ENCODE measurements around the gene HMX1. TPM values are rescaled to one million over a fixed set of nuclear protein-coding genes. Genes with fewer than 3 reads are reported as not detected.

Gene HMX1
- total and polyA plus RNA-seq, 2 experiments from 2014 or later: not detected

- WGBS, 2 experiments (ENCODE audit: low coverage in 1 of 2, low lambda C conversion rate in 2 of 2, missing lambda C conversion rate in 2 of 2): 12 to 14% methylated on average over 11 of the region's 11 CpGs
- no peak for TF ChIP-seq EZH2 (IDR thresholded peaks at IDR 0.05; ENCODE audit: insufficient read depth, poor library complexity, severe bottlenecking)
- Histone ChIP-seq H3F3A (ENCODE audit: insufficient read depth) (no peaks in the 10 kb centered on the region), H3K4me2 (ENCODE audit: unreplicated experiment) (no peak overlapping the region), H3K27ac (no peak overlapping the region), H3K4me1 (ENCODE audit: insufficient read depth) (no peaks in the 10 kb centered on the region), H3K9ac (no peak overlapping the region), H3K9me3 (ENCODE audit: low read depth) (no peaks in the 10 kb centered on the region), H2AFZ (no peak overlapping the region), H3K27me3 (replicated peaks; ENCODE audit: insufficient read depth) (peaks cover 18% of the 10 kb centered on the region), H3K9me2 (ENCODE audit: insufficient read depth) (no peaks in the 10 kb centered on the region), H3K36me3 (ENCODE audit: low read depth) (no peaks in the 10 kb centered on the region), H3K4me3 (no peak overlapping the region), H4K20me1 (ENCODE audit: insufficient read depth) (no peaks in the 10 kb centered on the region), H3K79me2 (ENCODE audit: insufficient read depth) (no peaks in the 10 kb centered on the region)
- DNase-seq: no peak
- in situ Hi-C loops (cut with MboI): no loop called here
Observed at GRCh38 chr4:8834681-8835220, 36.9 kb downstream of the HMX1 start.

- 17 to 23% methylated on average over 18 of the region's 18 CpGs for WGBS, 2 experiments (ENCODE audit: low coverage in 1 of 2, low lambda C conversion rate in 2 of 2, missing lambda C conversion rate in 2 of 2)
- Histone ChIP-seq H3K9me2 (ENCODE audit: insufficient read depth) (no peaks in the 10 kb centered on the region), H3K4me3 (no peak overlapping the region), H3K9me3 (ENCODE audit: low read depth) (no peaks in the 10 kb centered on the region), H3K36me3 (ENCODE audit: low read depth) (no peaks in the 10 kb centered on the region), H4K20me1 (ENCODE audit: insufficient read depth) (no peaks in the 10 kb centered on the region), H3K9ac (no peak overlapping the region), H3K79me2 (ENCODE audit: insufficient read depth) (no peaks in the 10 kb centered on the region), H3F3A (ENCODE audit: insufficient read depth) (no peaks in the 10 kb centered on the region), H3K27me3 (replicated peaks; ENCODE audit: insufficient read depth) (peaks cover 14% of the 10 kb centered on the region), H3K4me1 (ENCODE audit: insufficient read depth) (no peaks in the 10 kb centered on the region), H2AFZ (no peak overlapping the region), H3K4me2 (ENCODE audit: unreplicated experiment) (no peak overlapping the region), H3K27ac (no peak overlapping the region)
- in situ Hi-C loops (cut with MboI): no loop called here
- DNase-seq: peak; percentile 56
- TF ChIP-seq EZH2phosphoT487 (IDR thresholded peaks at IDR 0.05; ENCODE audit: insufficient read depth, low read depth) (no peak), EZH2 (IDR thresholded peaks at IDR 0.05; ENCODE audit: insufficient read depth, poor library complexity, severe bottlenecking) (no peak)
Observed at GRCh38 chr4:8832113-8832915, 39.3 kb downstream of the HMX1 start.

GRCh38 chr4:8831221-8832112, 40.2 kb downstream of the HMX1 start:
- 46 to 47% methylated on average over 8 to 13 of the region's 13 CpGs for WGBS, 2 experiments (ENCODE audit: low coverage in 1 of 2, low lambda C conversion rate in 2 of 2, missing lambda C conversion rate in 2 of 2)

GRCh38 chr4:8830611-8831200, 40.9 kb downstream of the HMX1 start:
- Histone ChIP-seq H3K4me3 (no peak overlapping the region), H2AFZ (no peak overlapping the region), H3K36me3 (ENCODE audit: low read depth) (no peaks in the 10 kb centered on the region), H3K4me1 (ENCODE audit: insufficient read depth) (no peaks in the 10 kb centered on the region), H3K9ac (no peak overlapping the region), H3K27ac (no peak overlapping the region), H3F3A (ENCODE audit: insufficient read depth) (no peaks in the 10 kb centered on the region), H3K9me3 (ENCODE audit: low read depth) (no peaks in the 10 kb centered on the region), H3K4me2 (ENCODE audit: unreplicated experiment) (no peak overlapping the region), H3K27me3 (replicated peaks; ENCODE audit: insufficient read depth) (peaks cover 14% of the 10 kb centered on the region), H4K20me1 (ENCODE audit: insufficient read depth) (no peaks in the 10 kb centered on the region), H3K79me2 (ENCODE audit: insufficient read depth) (no peaks in the 10 kb centered on the region), H3K9me2 (ENCODE audit: insufficient read depth) (no peaks in the 10 kb centered on the region)
- in situ Hi-C loops (cut with MboI): no loop called here
- 55 to 56% methylated on average over 11 of the region's 11 CpGs for WGBS, 2 experiments (ENCODE audit: low coverage in 1 of 2, low lambda C conversion rate in 2 of 2, missing lambda C conversion rate in 2 of 2)
- DNase-seq: no peak
- TF ChIP-seq EZH2phosphoT487 (IDR thresholded peaks at IDR 0.05; ENCODE audit: insufficient read depth, low read depth) (no peak), EZH2 (IDR thresholded peaks at IDR 0.05; ENCODE audit: insufficient read depth, poor library complexity, severe bottlenecking) (no peak)

More at GRCh38 chr4:8831221-8832112, 40.2 kb downstream of the HMX1 start:
- no peaks in the 10 kb centered on the region for H3K4me1 ChIP-seq (ENCODE audit: insufficient read depth)
- DNase-seq: no peak
- H3K27ac ChIP-seq: no peak overlapping the region
- no peaks in the 10 kb centered on the region for H4K20me1 ChIP-seq (ENCODE audit: insufficient read depth)
- H3K4me2 ChIP-seq (ENCODE audit: unreplicated experiment): no peak overlapping the region
- no peak overlapping the region for H3K9ac ChIP-seq
- H3K9me2 ChIP-seq (ENCODE audit: insufficient read depth): no peaks in the 10 kb centered on the region
- no peak overlapping the region for H3K4me3 ChIP-seq
- TF ChIP-seq EZH2phosphoT487 (IDR thresholded peaks at IDR 0.05; ENCODE audit: insufficient read depth, low read depth) (no peak), EZH2 (IDR thresholded peaks at IDR 0.05; ENCODE audit: insufficient read depth, poor library complexity, severe bottlenecking) (no peak)
- no peaks in the 10 kb centered on the region for H3F3A ChIP-seq (ENCODE audit: insufficient read depth)
- no peak overlapping the region for H2AFZ ChIP-seq
- no peaks in the 10 kb centered on the region for H3K36me3 ChIP-seq (ENCODE audit: low read depth)
- in situ Hi-C loops (cut with MboI): no loop called here
- no peaks in the 10 kb centered on the region for H3K79me2 ChIP-seq (ENCODE audit: insufficient read depth)
- no peaks in the 10 kb centered on the region for H3K9me3 ChIP-seq (ENCODE audit: low read depth)
- peaks cover 14% of the 10 kb centered on the region for H3K27me3 ChIP-seq (replicated peaks; ENCODE audit: insufficient read depth)
